A549 (cell line): ENCODE results near the gene ENTPD5. TPM values are rescaled to one million over a fixed set of nuclear protein-coding genes. Genes with fewer than 3 reads are reported as not detected.
A peak's percentile ranks its signal among the peaks of the same experiment; 100 is the strongest.
"Not testable (repeated sequence)": the region's sequence is repeated elsewhere in the genome, so short reads cannot be mapped to it uniquely, and the experiment has no call there.

Experiments used
- ATAC-seq, 2 experiments: fragments of 200-7000 bp in 1 of 2; fragments of >200 bp in 1 of 2; cut with Nextera tagmentation in 1 of 2; cut with Tn5 transposase in 1 of 2; 3 replicates each; pipeline versions ENCODE4 v1.8.0 to v1.9.1; 2018 to 2020; ENCODE audit warnings: mild to moderate bottlenecking in 1 of 2, moderate library complexity in 1 of 2
- CTCF ChIA-PET: fragments of 300-600 bp; sonication (Branson Sonifier 250); formaldehyde crosslinking; extraction: SDS; loops from one replicate; lab custom pipeline; 2021; ENCODE audit warnings: antibody characterized with exemption, inconsistent platforms; lab: Yijun Ruan, JAX
- POLR2A ChIA-PET: fragments of 350-600 bp; formaldehyde crosslinking; extraction: SDS; loops from one replicate; lab custom pipeline; 2021; ENCODE audit warnings: antibody characterized with exemption, inconsistent platforms; lab: Yijun Ruan, JAX
- DNase-seq, 2 experiments: peaks; one replicate each; pipeline versions ENCODE4 v3.0.0 to v3.0.0-alpha.2; 2011 to 2016; ENCODE audit warnings: low read depth in 1 of 2, low spot score in 1 of 2
- FAIRE-seq: peaks from 2 replicates; lab custom pipeline; 2011; peaks lifted over from hg19 to GRCh38; lab: Jason Lieb, UNC
- H3K27ac ChIP-seq, 2 experiments: fragments of >200 bp; sonication (Bioruptor Twin); formaldehyde crosslinking; 3 replicates each; pipeline ENCODE4 v1.5.1; 2016 to 2017
- H3K4me1 ChIP-seq: fragments of >200 bp; sonication (Bioruptor Twin); formaldehyde crosslinking; 3 replicates; pipeline ENCODE4 v1.6.1; 2016
- H3K4me2 ChIP-seq: fragments of >200 bp; sonication (Bioruptor Twin); formaldehyde crosslinking; 3 replicates; pipeline ENCODE4 v1.6.1; 2016
- H3K4me3 ChIP-seq: fragments of >200 bp; sonication (Bioruptor Twin); formaldehyde crosslinking; 3 replicates; pipeline ENCODE4 v1.5.1; 2016
- H3K9me3 ChIP-seq: fragments of >200 bp; sonication (Bioruptor Twin); formaldehyde crosslinking; 3 replicates; pipeline ENCODE4 v1.6.1; 2016
- EP300 ChIP-seq, 2 experiments: fragments of >200 bp; sonication (Bioruptor Twin); formaldehyde crosslinking; IDR thresholded peaks; 2 replicates in 1 of 2; 3 replicates in 1 of 2; pipeline ENCODE4 v1.6.1; 2016 to 2017
- FOSL2 ChIP-seq, 2 experiments: fragments of 450-650 bp in 1 of 2; fragments of >200 bp in 1 of 2; sonication (Bioruptor Twin) in 1 of 2; formaldehyde crosslinking; IDR thresholded peaks; 2 replicates each; pipeline versions ENCODE4 v1.5.0 to v1.6.1; 2016 to 2020; ENCODE audit warnings: mild to moderate bottlenecking in 1 of 2, moderate library complexity in 1 of 2
- FOXS1 ChIP-seq: fragments of 250-450 bp; sonication (Bioruptor Pico); IDR thresholded peaks from 2 replicates; pipeline ENCODE4 v1.5.0; 2020; ENCODE audit warnings: mild to moderate bottlenecking, moderate library complexity
- GATA3 ChIP-seq: IDR thresholded peaks from 2 replicates; pipeline ENCODE4 v1.6.1; 2012; ENCODE audit warnings: borderline replicate concordance
- HEYL ChIP-seq: fragments of 250-450 bp; sonication (Bioruptor Pico); IDR thresholded peaks from 2 replicates; pipeline ENCODE4 v1.8.0; 2021; ENCODE audit warnings: mild to moderate bottlenecking, moderate library complexity
- HOXA7 ChIP-seq: fragments of 250-450 bp; sonication (Bioruptor Pico); IDR thresholded peaks from 2 replicates; pipeline ENCODE4 v1.5.0; 2020; ENCODE audit warnings: mild to moderate bottlenecking, moderate library complexity
- JUNB ChIP-seq: fragments of >200 bp; sonication (Bioruptor Twin); formaldehyde crosslinking; IDR thresholded peaks from 2 replicates; pipeline ENCODE4 v1.6.1; 2016
- MAFK ChIP-seq: fragments of 450-650 bp; IDR thresholded peaks from 2 replicates; pipeline ENCODE4 v1.6.1; 2014; ENCODE audit not compliant: partially characterized antibody
- PBX3 ChIP-seq: IDR thresholded peaks from 2 replicates; pipeline ENCODE4 v1.6.1; 2012
- PHF8 ChIP-seq: fragments of 200-600 bp; sonication (generic); IDR thresholded peaks from 2 replicates; pipeline ENCODE4 v1.6.1; 2016; ENCODE audit warnings: low read depth, mild to moderate bottlenecking, antibody characterized with exemption, moderate library complexity, borderline replicate concordance
- POLR2AphosphoS2 ChIP-seq: conservative IDR thresholded peaks from 2 replicates; pipeline ENCODE4 v1.6.1; 2012; ENCODE audit warnings: low read length, improper control_type of control experiment, inconsistent platforms
- RAD21 ChIP-seq, 2 experiments: fragments of >200 bp in 1 of 2; sonication (Bioruptor Twin) in 1 of 2; formaldehyde crosslinking in 1 of 2; IDR thresholded peaks in 1 of 2; conservative IDR thresholded peaks in 1 of 2; 2 replicates in 1 of 2; 3 replicates in 1 of 2; pipeline ENCODE4 v1.6.1; 2012 to 2018; ENCODE audit warnings: inconsistent platforms in 1 of 2
- RARB ChIP-seq: fragments of 250-450 bp; sonication (Bioruptor Pico); IDR thresholded peaks from 2 replicates; pipeline ENCODE4 v1.8.0; 2021; ENCODE audit warnings: mild to moderate bottlenecking, moderate library complexity
- REST ChIP-seq: fragments of 200-600 bp; sonication (generic); IDR thresholded peaks from 2 replicates; pipeline ENCODE4 v1.6.1; 2016; ENCODE audit warnings: antibody characterized with exemption, mild to moderate bottlenecking, moderate library complexity
- RNF2 ChIP-seq: fragments of 200-600 bp; sonication (generic); IDR thresholded peaks from 2 replicates; pipeline ENCODE4 v1.6.1; 2016; ENCODE audit warnings: low read depth, mild to moderate bottlenecking, antibody characterized with exemption, moderate library complexity, borderline replicate concordance
- SMC3 ChIP-seq: fragments of >200 bp; sonication (Bioruptor Twin); formaldehyde crosslinking; IDR thresholded peaks from 3 replicates; pipeline ENCODE4 v1.6.1; 2018; ENCODE audit warnings: inconsistent platforms
- SREBF2 ChIP-seq: fragments of 450-650 bp; IDR thresholded peaks from 2 replicates; pipeline ENCODE4 v1.6.1; 2014; ENCODE audit warnings: mild to moderate bottlenecking, moderate library complexity
- TP53 ChIP-seq: fragments of 250-450 bp; sonication (Bioruptor Pico); IDR thresholded peaks from 2 replicates; pipeline ENCODE4 v1.5.0; 2021; ENCODE audit warnings: mild to moderate bottlenecking, moderate library complexity
- USF2 ChIP-seq: fragments of 450-650 bp; IDR thresholded peaks from 2 replicates; pipeline ENCODE4 v1.6.1; 2014; ENCODE audit warnings: antibody characterized with exemption
- WGBS: methylation state at CpG from one replicate; pipeline ENCODE4 v1.1.6; 2017; ENCODE audit errors: missing lambda C conversion rate; 5-methylcytosine and 5-hydroxymethylcytosine counted together
- polyA plus RNA-seq, 4 experiments: library from polyadenylated mRNA; depleted of rRNA in 3 of 4; stranded (reverse); fragments of >200 nt; fragmentation: RNase III in 1 of 4; extraction: RNeasy Plus Mini Kit Qiagen cat#74134 plus additional on column Dnase treatment in 1 of 4; gene quantifications; 2 replicates in 3 of 4; 3 replicates in 1 of 4; pipeline ENCODE4 v1.2.3, GENCODE V29; 2011 to 2017

Gene ENTPD5
- polyA plus RNA-seq, 2 of the 4 experiments (the other 2 are of a cell fraction): 6.0 to 17.4 TPM

- DNase-seq, FAIRE-seq, ATAC-seq, H3K4me2 ChIP-seq, POLR2A ChIA-PET, H3K9me3 ChIP-seq: not testable (repeated sequence)
- WGBS: 97% methylated on average over 3 of the region's 3 CpGs
- TF ChIP-seq MAFK: peak; percentile 22
- TF ChIP-seq, all 56 proteins: peak for 1; not testable (repeated sequence) for 55
- CTCF ChIA-PET, H3K27ac ChIP-seq, H3K4me3 ChIP-seq, H3K4me1 ChIP-seq: not testable (repeated sequence)
Observed at GRCh38 chr14:74005664-74006063, 13.4 kb downstream of the ENTPD5 start.

GRCh38 chr14:73998726-73999125 lies 20.4 kb downstream of the ENTPD5 start:
- CTCF ChIA-PET: no interaction called here
- no peak for FAIRE-seq
- no peak for DNase-seq
- Histone ChIP-seq H3K9me3 (no peaks in the 10 kb centered on the region), H3K4me1 (peaks cover 40% of the 10 kb centered on the region), H3K27ac (no peak overlapping the region), H3K4me3 (no peak overlapping the region), H3K4me2 (no peak overlapping the region)
- no peak for ATAC-seq
- TF ChIP-seq PBX3 (no peak), HOXA7 (CRISPR knock-in tag) (no peak), PHF8 (no peak), GATA3 (no peak), RNF2 (no peak)
- POLR2A ChIA-PET: no interaction called here
- WGBS: 75% methylated on average over 2 of the region's 2 CpGs

GRCh38 chr14:73997944-73998447 lies 21.1 kb downstream of the ENTPD5 start:
- H3K4me2 ChIP-seq: peak overlapping the region; percentile 62
- no peak for DNase-seq
- H3K9me3 ChIP-seq: no peaks in the 10 kb centered on the region
- CTCF ChIA-PET: interaction anchor here (0.5 to 1.2 kb wide), 2 partner anchors 10 to 1103 kb away, joined by 3 read pairs; no protein-coding TSS in a partner anchor
- TF ChIP-seq EP300 (IDR thresholded peaks at IDR 0.05) (no peak), POLR2AphosphoS2 (no peak), HOXA7 (CRISPR knock-in tag) (no peak)
- peaks cover 45% of the 10 kb centered on the region for H3K4me1 ChIP-seq
- POLR2A ChIA-PET: no interaction called here
- no peak for FAIRE-seq
- no peak overlapping the region for H3K4me3 ChIP-seq
- WGBS: 72% methylated on average over 7 of the region's 7 CpGs
- peak overlapping the region; percentile 20 to 27; a peak in 4 of 6 replicates for H3K27ac ChIP-seq
- no peak for ATAC-seq

- CTCF ChIA-PET: interaction anchor here (0.5 to 1.2 kb wide), 4 partner anchors 11 to 1104 kb away, joined by 3 read pairs; partner anchors contain the start of genes BBOF1 and ENTPD5
Observed at GRCh38 chr14:73997108-73997943, 21.8 kb downstream of the ENTPD5 start.

GRCh38 chr14:73996731-73997107 lies 22.4 kb downstream of the ENTPD5 start:
- Histone ChIP-seq H3K4me2 (peak overlapping the region; percentile 62), H3K4me1 (peaks cover 45% of the 10 kb centered on the region), H3K9me3 (no peaks in the 10 kb centered on the region), H3K27ac (peak overlapping the region; percentile 34 to 52; a peak in 4 of 6 replicates), H3K4me3 (no peak overlapping the region)
- DNase-seq (no peak), ATAC-seq (no peak; a peak in 1 of 6 replicates), FAIRE-seq (no peak)
- ChIA-PET CTCF (interaction anchor here (1.1 to 1.2 kb wide), 2 partner anchors 22 to 69 kb away, joined by 3 read pairs; partner anchors contain the start of genes BBOF1 and ENTPD5), POLR2A (no interaction called here)
- 34% methylated on average over 2 of the region's 2 CpGs for WGBS
- no peak for TF ChIP-seq HEYL (CRISPR knock-in tag)
- TF ChIP-seq RNF2: no peak
- no peak for TF ChIP-seq SREBF2
- no peak for TF ChIP-seq USF2
- no peak for TF ChIP-seq RARB (CRISPR knock-in tag)
- no peak for TF ChIP-seq TP53
- no peak for TF ChIP-seq FOXS1
- no peak for TF ChIP-seq REST
- TF ChIP-seq JUNB: no peak
- TF ChIP-seq RAD21 (conservative IDR thresholded peaks at IDR 0.05 in 1 of 2, IDR thresholded peaks at IDR 0.05 in 1 of 2): no peak
- TF ChIP-seq GATA3: no peak

More at GRCh38 chr14:73997108-73997943, 21.8 kb downstream of the ENTPD5 start:
- 81% methylated on average over 1 of the region's 1 CpG for WGBS
- H3K27ac ChIP-seq: peak overlapping the region; percentile 34 to 52; a peak in 4 of 6 replicates
- POLR2A ChIA-PET: no interaction called here
- TF ChIP-seq FOSL2 (IDR thresholded peaks at IDR 0.05) (no peak), FOSL2 (CRISPR knock-in tag; IDR thresholded peaks at IDR 0.05) (no peak), SMC3 (no peak), FOXS1 (no peak)
- TF ChIP-seq, all 56 proteins: peak for 0
- FAIRE-seq (no peak), ATAC-seq (peak; percentile 39 to 42; a peak in 3 of 6 replicates), DNase-seq (no peak)
- Histone ChIP-seq H3K4me1 (peaks cover 45% of the 10 kb centered on the region), H3K4me2 (peak overlapping the region; percentile 62), H3K9me3 (no peaks in the 10 kb centered on the region), H3K4me3 (no peak overlapping the region)
